Measurements from ENCODE around the gene TNS3. TPM values are rescaled to one million over a fixed set of nuclear protein-coding genes. Genes with fewer than 3 reads are reported as not detected.

TNS3 gene
- total and polyA plus RNA-seq, 10 donors: 17.7 to 247 (median 147) TPM

DNA sequence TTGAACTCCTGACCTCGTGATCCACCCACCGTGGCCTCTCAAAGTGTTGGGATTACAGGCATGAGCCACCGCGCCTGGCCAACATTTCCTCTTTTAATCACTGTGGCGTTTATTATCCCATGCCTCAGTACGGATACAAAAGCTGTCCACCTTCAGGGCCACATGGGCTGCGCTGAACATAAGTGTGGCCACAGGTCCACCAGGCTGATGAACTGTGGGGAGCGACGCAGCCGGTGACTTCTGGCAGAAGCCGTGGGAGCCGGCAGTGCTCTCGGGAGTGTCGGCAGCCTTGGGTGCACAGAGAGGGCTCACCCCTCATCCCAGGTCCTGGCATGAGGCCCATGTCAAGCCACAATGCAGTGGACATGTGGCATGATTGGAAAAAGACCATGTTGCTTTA lies 223.6 kb downstream of the TNS3 start:
- Histone ChIP-seq H3K4me1 (peaks cover 0 to 35% (median 2%) of the 10 kb centered on the region in 6 donors), H3K27me3 (replicated peaks in 1 of 7) (no peaks in the 10 kb centered on the region), H3K27ac (peak overlapping the region in 1 of 8 donors; percentile 8), H3K9me3 (no peaks in the 10 kb centered on the region), H3K4me3 (no peak overlapping the region), H3K36me3 (peaks cover 0 to 65% (median under 1%) of the 10 kb centered on the region in 6 donors)
- 77 to 95% (median 87%) methylated on average over 13 to 14 of the region's 14 CpGs for WGBS, 5 donors
- TF ChIP-seq POLR2AphosphoS5 (IDR thresholded peaks at IDR 0.05): peak in 2 of 3 donors; percentile 37 to 53
- TF ChIP-seq POLR2A (IDR thresholded peaks at IDR 0.05): no peak
- intact Hi-C loops (cut with DNase I; ENCODE audit: low total_unique reads): no loop called here
- DNase-seq: peak; percentile 73

DNA sequence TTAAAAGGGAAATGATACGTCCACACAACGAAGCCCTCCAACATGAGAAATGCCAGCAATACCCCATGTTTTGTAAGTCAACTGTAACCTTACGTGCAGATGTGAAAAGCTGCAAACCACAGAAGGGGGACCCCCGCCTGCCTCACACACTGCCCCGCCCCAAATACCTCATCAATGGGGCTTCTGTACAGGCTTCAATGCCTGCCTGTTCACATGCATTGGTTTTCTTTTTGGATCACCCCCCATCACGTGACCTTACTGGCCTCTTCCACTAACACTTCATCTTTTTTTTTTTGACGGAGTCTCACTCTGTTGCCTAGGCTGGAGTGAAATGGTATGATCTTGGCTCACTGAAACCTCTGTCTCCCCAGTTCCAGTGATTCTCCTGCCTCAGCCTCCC lies 224.0 kb downstream of the TNS3 start:
- no peak for TF ChIP-seq POLR2A (IDR thresholded peaks at IDR 0.05)
- TF ChIP-seq, protein P1, sequence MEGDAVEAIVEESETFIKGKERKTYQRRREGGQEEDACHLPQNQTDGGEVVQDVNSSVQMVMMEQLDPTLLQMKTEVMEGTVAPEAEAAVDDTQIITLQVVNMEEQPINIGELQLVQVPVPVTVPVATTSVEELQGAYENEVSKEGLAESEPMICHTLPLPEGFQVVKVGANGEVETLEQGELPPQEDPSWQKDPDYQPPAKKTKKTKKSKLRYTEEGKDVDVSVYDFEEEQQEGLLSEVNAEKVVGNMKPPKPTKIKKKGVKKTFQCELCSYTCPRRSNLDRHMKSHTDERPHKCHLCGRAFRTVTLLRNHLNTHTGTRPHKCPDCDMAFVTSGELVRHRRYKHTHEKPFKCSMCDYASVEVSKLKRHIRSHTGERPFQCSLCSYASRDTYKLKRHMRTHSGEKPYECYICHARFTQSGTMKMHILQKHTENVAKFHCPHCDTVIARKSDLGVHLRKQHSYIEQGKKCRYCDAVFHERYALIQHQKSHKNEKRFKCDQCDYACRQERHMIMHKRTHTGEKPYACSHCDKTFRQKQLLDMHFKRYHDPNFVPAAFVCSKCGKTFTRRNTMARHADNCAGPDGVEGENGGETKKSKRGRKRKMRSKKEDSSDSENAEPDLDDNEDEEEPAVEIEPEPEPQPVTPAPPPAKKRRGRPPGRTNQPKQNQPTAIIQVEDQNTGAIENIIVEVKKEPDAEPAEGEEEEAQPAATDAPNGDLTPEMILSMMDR (IDR thresholded peaks at IDR 0.05 in 8 of 11, conservative IDR thresholded peaks at IDR 0.05 in 3 of 11): no peak
- TF ChIP-seq POLR2AphosphoS5 (IDR thresholded peaks at IDR 0.05): no peak
- 70 to 80% (median 78%) methylated on average over 7 of the region's 7 CpGs for WGBS, 5 donors
- Histone ChIP-seq H3K9me3 (no peaks in the 10 kb centered on the region), H3K4me3 (no peak overlapping the region), H3K4me1 (peaks cover 0 to 35% (median 2%) of the 10 kb centered on the region in 6 donors), H3K27ac (peak overlapping the region in 1 of 8 donors; percentile 8), H3K27me3 (replicated peaks in 1 of 7) (no peaks in the 10 kb centered on the region), H3K36me3 (peaks cover 0 to 67% (median 0%) of the 10 kb centered on the region in 6 donors)
- intact Hi-C loops (cut with DNase I; ENCODE audit: low total_unique reads): no loop called here
- peak; percentile 19 for DNase-seq

DNA sequence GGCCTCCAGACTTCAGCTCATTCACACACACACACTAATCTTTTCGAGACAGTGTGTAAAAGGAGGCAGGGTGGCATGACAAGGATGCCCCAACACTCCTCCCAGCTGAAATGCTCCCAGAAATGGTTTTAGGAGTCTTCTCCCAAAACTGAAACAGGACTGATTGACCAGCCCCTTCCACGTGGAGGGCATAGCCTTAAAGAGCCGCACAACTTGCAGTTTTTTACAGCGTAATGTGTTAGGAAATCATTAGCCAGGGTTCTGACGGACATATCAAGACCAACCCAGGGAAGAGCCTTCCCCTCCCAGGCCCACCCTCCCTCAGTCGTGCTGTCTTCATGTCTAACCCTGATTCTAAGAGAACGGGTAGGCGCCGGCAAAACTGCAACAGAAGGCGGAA lies 224.6 kb downstream of the TNS3 start:
- intact Hi-C loops (cut with DNase I; ENCODE audit: low total_unique reads): no loop called here
- TF ChIP-seq POLR2AphosphoS5 (IDR thresholded peaks at IDR 0.05) (no peak), POLR2A (IDR thresholded peaks at IDR 0.05) (no peak)
- TF ChIP-seq, protein P1 (IDR thresholded peaks at IDR 0.05 in 8 of 11, conservative IDR thresholded peaks at IDR 0.05 in 3 of 11): no peak
- H3K4me1 ChIP-seq: peaks cover 0 to 35% (median 2%) of the 10 kb centered on the region in 6 donors
- H3K9me3 ChIP-seq: no peaks in the 10 kb centered on the region
- peaks cover 0 to 72% (median 0%) of the 10 kb centered on the region in 6 donors for H3K36me3 ChIP-seq
- H3K27me3 ChIP-seq (replicated peaks in 1 of 7): no peaks in the 10 kb centered on the region
- no peak overlapping the region for H3K4me3 ChIP-seq
- DNase-seq: peak; percentile 27
- H3K27ac ChIP-seq: no peak overlapping the region
- WGBS, 5 donors: 79 to 86% (median 82%) methylated on average over 10 of the region's 10 CpGs

GRCh38 chr7:47356261-47356660 lies 225.7 kb downstream of the TNS3 start:
- WGBS, 5 donors: 93 to 96% (median 93%) methylated on average over 5 of the region's 5 CpGs
- Histone ChIP-seq H3K36me3 (peaks cover 0 to 81% (median 0%) of the 10 kb centered on the region in 6 donors), H3K9me3 (no peaks in the 10 kb centered on the region), H3K27ac (no peak overlapping the region), H3K4me3 (no peak overlapping the region), H3K4me1 (peaks cover 0 to 41% (median 2%) of the 10 kb centered on the region in 6 donors), H3K27me3 (replicated peaks in 1 of 7) (no peaks in the 10 kb centered on the region)
- TF ChIP-seq POLR2AphosphoS5 (IDR thresholded peaks at IDR 0.05) (no peak), POLR2A (IDR thresholded peaks at IDR 0.05) (no peak)
- TF ChIP-seq, protein P1 (IDR thresholded peaks at IDR 0.05 in 8 of 11, conservative IDR thresholded peaks at IDR 0.05 in 3 of 11): no peak
- DNase-seq: no peak
- intact Hi-C loops (cut with DNase I; ENCODE audit: low total_unique reads): no loop called here

All from spleen (tissue), 11 donors.